Adrenal gland (tissue), 12 donors: ENCODE results near the gene SORBS2. TPM values are rescaled to one million over a fixed set of nuclear protein-coding genes. Genes with fewer than 3 reads are reported as not detected.

Source experiments
- DNase-seq, 7 donors: peaks; one replicate each; pipeline ENCODE4 v3.0.0-alpha.2; 2019 to 2020
- H3K27ac ChIP-seq, 5 donors: fragments of 200-600 bp; sonication (generic) in 4 of 5; 1 replicate in 3 of 5; 2 replicates in 2 of 5; pipeline versions ENCODE4 v1.5.1 to v1.8.0; 2016 to 2020; ENCODE audit warnings: mild to moderate bottlenecking in 1 of 5
- H3K27me3 ChIP-seq: fragments of 200-600 bp; 2 replicates; pipeline ENCODE4 v1.8.0; 2021
- H3K36me3 ChIP-seq, 2 donors: fragments of 200-600 bp; replicated peaks in 1 of 2; 1 replicate in 1 of 2; 2 replicates in 1 of 2; pipeline versions ENCODE4 v1.5.1 to v1.8.0; 2018 to 2022
- H3K4me1 ChIP-seq, 2 donors: fragments of 200-600 bp; replicated peaks in 1 of 2; 1 replicate in 1 of 2; 2 replicates in 1 of 2; pipeline versions ENCODE4 v1.5.1 to v1.8.0; 2018 to 2021
- H3K4me3 ChIP-seq, 4 donors: fragments of 200-600 bp; sonication (generic) in 3 of 4; one replicate each; pipeline ENCODE4 v1.5.1; 2016 to 2018
- H3K9me3 ChIP-seq, 3 donors: fragments of 200-600 bp; sonication (generic) in 1 of 3; replicated peaks in 1 of 3; 1 replicate in 2 of 3; 2 replicates in 1 of 3; pipeline versions ENCODE4 v1.5.1 to v1.8.0; 2016 to 2021
- CTCF ChIP-seq, 6 experiments: fragments of 450-650 bp in 4 of 6; fragments of 200-600 bp in 2 of 6; sonication (generic) in 1 of 6; IDR thresholded peaks; 1 replicate in 5 of 6; 2 replicates in 1 of 6; pipeline versions ENCODE4 v1.5.1 to v1.8.0; 2016 to 2021; ENCODE audit warnings: antibody characterized with exemption in 6 of 6, mild to moderate bottlenecking in 2 of 6, moderate library complexity in 1 of 6
- POLR2A ChIP-seq, 2 donors: fragments of 450-650 bp; IDR thresholded peaks; one replicate each; pipeline ENCODE4 v1.6.1; 2017; ENCODE audit warnings: antibody characterized with exemption in 2 of 2, mild to moderate bottlenecking in 2 of 2, moderate library complexity in 1 of 2
- WGBS, 4 donors: extraction: QIAGEN DNeasy Blood & Tissue Kit in 2 of 4; methylation state at CpG; one replicate each; pipeline versions ENCODE4 v1.1.5 to v1.1.7; 2013 to 2017; 5-methylcytosine and 5-hydroxymethylcytosine counted together
- intact Hi-C, 2 donors: fragments of 100-400 bp; cut with DNase I; formaldehyde crosslinking; loops; one replicate each; pipeline versions ENCODE4 v1.14.1 to v1.15.0; 2022 to 2023
- polyA plus RNA-seq, 3 donors: library from polyadenylated mRNA; stranded (reverse); fragments of 200-250 nt in 2 of 3; fragments of 350-450 nt in 1 of 3; fragmentation: Illumina TruSeq in 1 of 3; extraction: RNeasy Lipid Tissue Mini Kit (QIAGEN cat#74804) in 1 of 3; gene quantifications; one replicate each; pipeline ENCODE4 v1.2.3, GENCODE V29; 2013 to 2014
- total RNA-seq, 9 donors: library from RNA; depleted of rRNA in 4 of 9; stranded (reverse); fragments of >200 nt in 4 of 9; fragments of 120-200 nt in 1 of 9; fragmentation: NEBNext Ultra II Directional in 1 of 9; extraction: Animal tissue kit (Norgen Biotek cat#: 25700) in 1 of 9; gene quantifications; one replicate each; pipeline versions ENCODE4 v1.1.0 to v1.2.4, GENCODE V29; 2013 to 2023
- donor health status: healthy with polysubstance abuse.
- donor health status: Bipolar disorder and iron deficiency.
- donor health status: DM: yes; HTN: yes; CAD: no.
- donor health status: DM: no; HTN: no; CAD: no.
- donor health status: DM: no; HTN: no; CAD: no.
- donor health status: DM: yes; HTN: yes; CAD: no.

SORBS2 gene
- total and polyA plus RNA-seq, 12 donors: 126 to 875 (median 582) TPM

GRCh38 chr4:185822791-185823190, 10.8 kb upstream of the SORBS2 start:
- 71 to 84% (median 77%) methylated on average over 10 of the region's 10 CpGs for WGBS, 4 donors
- TF ChIP-seq POLR2A (IDR thresholded peaks at IDR 0.05) (no peak), CTCF (IDR thresholded peaks at IDR 0.05) (no peak)
- intact Hi-C loops: no loop called here
- H3K4me3 ChIP-seq: no peak overlapping the region
- H3K9me3 ChIP-seq: no peaks in the 10 kb centered on the region
- no peaks in the 10 kb centered on the region for H3K4me1 ChIP-seq
- no peaks in the 10 kb centered on the region for H3K27me3 ChIP-seq
- no peak overlapping the region for H3K27ac ChIP-seq
- DNase-seq: no peak
- H3K36me3 ChIP-seq: no peaks in the 10 kb centered on the region

- no peaks in the 10 kb centered on the region for H3K27me3 ChIP-seq
- WGBS, 4 donors: 91 to 96% (median 94%) methylated on average over 11 of the region's 11 CpGs
- H3K36me3 ChIP-seq: no peaks in the 10 kb centered on the region
- H3K9me3 ChIP-seq: no peaks in the 10 kb centered on the region
- no peak overlapping the region for H3K27ac ChIP-seq
- TF ChIP-seq CTCF (IDR thresholded peaks at IDR 0.05) (no peak), POLR2A (IDR thresholded peaks at IDR 0.05) (no peak)
- no peak for DNase-seq
- peaks cover 0 to 13% of the 10 kb centered on the region in 2 donors for H3K4me1 ChIP-seq
- no peak overlapping the region for H3K4me3 ChIP-seq
- intact Hi-C loops: no loop called here
Observed at GRCh38 chr4:185821029-185821419, 9.0 kb upstream of the SORBS2 start.

- Histone ChIP-seq H3K4me3 (no peak overlapping the region), H3K4me1 (peaks cover 0 to 13% of the 10 kb centered on the region in 2 donors), H3K36me3 (no peaks in the 10 kb centered on the region), H3K27me3 (no peaks in the 10 kb centered on the region), H3K9me3 (no peaks in the 10 kb centered on the region), H3K27ac (no peak overlapping the region)
- intact Hi-C loops: no loop called here
- TF ChIP-seq POLR2A (IDR thresholded peaks at IDR 0.05) (no peak), CTCF (IDR thresholded peaks at IDR 0.05) (no peak)
- WGBS, 4 donors: 77 to 88% (median 87%) methylated on average over 27 to 29 of the region's 29 CpGs
- peak in 1 of 7 donors; percentile 63 for DNase-seq
Observed at GRCh38 chr4:185820146-185821028, 8.4 kb upstream of the SORBS2 start.

- H3K27me3 ChIP-seq: no peaks in the 10 kb centered on the region
- H3K9me3 ChIP-seq: no peaks in the 10 kb centered on the region
- WGBS, 4 donors: 91 to 100% (median 94%) methylated on average over 5 of the region's 5 CpGs
- TF ChIP-seq CTCF (IDR thresholded peaks at IDR 0.05) (no peak), POLR2A (IDR thresholded peaks at IDR 0.05) (no peak)
- no peak overlapping the region for H3K4me3 ChIP-seq
- H3K36me3 ChIP-seq: no peaks in the 10 kb centered on the region
- DNase-seq: no peak
- no peak overlapping the region for H3K27ac ChIP-seq
- H3K4me1 ChIP-seq: peaks cover 0 to 13% of the 10 kb centered on the region in 2 donors
- intact Hi-C loops: no loop called here
Observed at GRCh38 chr4:185819144-185819543, 7.2 kb upstream of the SORBS2 start.
